GM21526 (cell line): ENCODE data around the gene MYOM1.

Experiments used
- ATAC-seq: cut with Tn5 transposase; IDR thresholded peaks from one replicate; pipeline ENCODE4 v1.9.1; 2021; ENCODE audit warnings: moderate library complexity; ENCODE audit not compliant: unreplicated experiment, low FRiP score

Gene MYOM1

GRCh38 chr18:3192286-3192685 is 27.5 kb downstream of the MYOM1 start:
- ATAC-seq: no peak

- ATAC-seq: no peak
Observed at GRCh38 chr18:3190610-3191009, 29.2 kb downstream of the MYOM1 start.

GRCh38 chr18:3189884-3190283 is 29.9 kb downstream of the MYOM1 start:
- ATAC-seq: no peak

- ATAC-seq: no peak
Observed at GRCh38 chr18:3186678-3187658, 32.8 kb downstream of the MYOM1 start.

- no peak for ATAC-seq
Observed at GRCh38 chr18:3184275-3184963, 35.3 kb downstream of the MYOM1 start.

GRCh38 chr18:3183103-3183717 is 36.6 kb downstream of the MYOM1 start:
- ATAC-seq: no peak

GRCh38 chr18:3180325-3180724 is 39.4 kb downstream of the MYOM1 start:
- ATAC-seq: no peak

GRCh38 chr18:3179430-3180089 is 40.2 kb downstream of the MYOM1 start:
- peak; percentile 58 for ATAC-seq

GRCh38 chr18:3177902-3178687 is 41.7 kb downstream of the MYOM1 start:
- peak; percentile 73 for ATAC-seq

- no peak for ATAC-seq
Observed at GRCh38 chr18:3175195-3175758, 44.5 kb downstream of the MYOM1 start.

GRCh38 chr18:3172097-3172496 is 47.7 kb downstream of the MYOM1 start:
- no peak for ATAC-seq

- no peak for ATAC-seq
Observed at GRCh38 chr18:3171631-3172030, 48.1 kb downstream of the MYOM1 start.

GRCh38 chr18:3170441-3171161 is 49.2 kb downstream of the MYOM1 start:
- ATAC-seq: no peak

GRCh38 chr18:3164381-3164780 is 55.4 kb downstream of the MYOM1 start:
- ATAC-seq: no peak

GRCh38 chr18:3163968-3164367 is 55.8 kb downstream of the MYOM1 start:
- ATAC-seq: no peak

GRCh38 chr18:3162181-3162580 is 57.6 kb downstream of the MYOM1 start:
- ATAC-seq: no peak

GRCh38 chr18:3159830-3160229 is 59.9 kb downstream of the MYOM1 start:
- ATAC-seq: no peak

- ATAC-seq: no peak
Observed at GRCh38 chr18:3157606-3158005, 62.2 kb downstream of the MYOM1 start.

- ATAC-seq: no peak
Observed at GRCh38 chr18:3157086-3157485, 62.7 kb downstream of the MYOM1 start.
